GM10248 (cell line): ENCODE results near the gene TANC2.
"Not testable (repeated sequence)": the region's sequence is repeated elsewhere in the genome, so short reads cannot be mapped to it uniquely, and the experiment has no call there.

Experiments used
- CTCF ChIA-PET: fragments of 300-600 bp; sonication (Branson Sonifier 250); formaldehyde crosslinking; extraction: SDS; loops from one replicate; lab custom pipeline; 2021; ENCODE audit warnings: antibody characterized with exemption; lab: Yijun Ruan, JAX
- POLR2A ChIA-PET: fragments of 350-650 bp; sonication (Branson Sonifier 250); formaldehyde crosslinking; extraction: SDS; loops from one replicate; lab custom pipeline; 2020; ENCODE audit warnings: antibody characterized with exemption; lab: Yijun Ruan, JAX
- DNase-seq: peaks from one replicate; pipeline ENCODE4 v3.0.0; 2012; ENCODE audit errors: extremely low spot score
- TF ChIP-seq, protein P1 (sequence below): IDR thresholded peaks from 2 replicates; pipeline ENCODE4 v1.5.1; 2012; ENCODE audit warnings: mild to moderate bottlenecking, low read depth; ENCODE audit errors: extremely low read depth, missing control alignments, control extremely low read depth

The TANC2 gene

DNA sequence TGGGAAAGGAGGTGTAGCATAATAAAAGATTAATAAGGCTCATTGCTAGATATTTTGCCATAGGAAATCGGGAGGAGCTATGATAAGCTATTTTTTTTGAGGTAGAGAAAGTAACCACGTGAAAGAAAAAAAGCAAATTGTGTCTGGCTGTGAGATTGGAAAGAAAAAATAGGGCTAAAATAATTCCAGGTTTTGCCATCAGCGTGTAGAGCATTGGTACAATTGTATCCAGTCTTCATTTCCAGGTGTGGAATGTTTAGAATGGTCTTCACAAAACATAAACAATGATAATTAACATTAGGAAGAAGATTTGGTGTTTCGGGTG is 1.1 kb downstream of the TANC2 start:
- no peak for DNase-seq
- POLR2A ChIA-PET: no interaction called here
- TF ChIP-seq, protein P1, sequence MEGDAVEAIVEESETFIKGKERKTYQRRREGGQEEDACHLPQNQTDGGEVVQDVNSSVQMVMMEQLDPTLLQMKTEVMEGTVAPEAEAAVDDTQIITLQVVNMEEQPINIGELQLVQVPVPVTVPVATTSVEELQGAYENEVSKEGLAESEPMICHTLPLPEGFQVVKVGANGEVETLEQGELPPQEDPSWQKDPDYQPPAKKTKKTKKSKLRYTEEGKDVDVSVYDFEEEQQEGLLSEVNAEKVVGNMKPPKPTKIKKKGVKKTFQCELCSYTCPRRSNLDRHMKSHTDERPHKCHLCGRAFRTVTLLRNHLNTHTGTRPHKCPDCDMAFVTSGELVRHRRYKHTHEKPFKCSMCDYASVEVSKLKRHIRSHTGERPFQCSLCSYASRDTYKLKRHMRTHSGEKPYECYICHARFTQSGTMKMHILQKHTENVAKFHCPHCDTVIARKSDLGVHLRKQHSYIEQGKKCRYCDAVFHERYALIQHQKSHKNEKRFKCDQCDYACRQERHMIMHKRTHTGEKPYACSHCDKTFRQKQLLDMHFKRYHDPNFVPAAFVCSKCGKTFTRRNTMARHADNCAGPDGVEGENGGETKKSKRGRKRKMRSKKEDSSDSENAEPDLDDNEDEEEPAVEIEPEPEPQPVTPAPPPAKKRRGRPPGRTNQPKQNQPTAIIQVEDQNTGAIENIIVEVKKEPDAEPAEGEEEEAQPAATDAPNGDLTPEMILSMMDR: no peak
- CTCF ChIA-PET: no interaction called here

DNA sequence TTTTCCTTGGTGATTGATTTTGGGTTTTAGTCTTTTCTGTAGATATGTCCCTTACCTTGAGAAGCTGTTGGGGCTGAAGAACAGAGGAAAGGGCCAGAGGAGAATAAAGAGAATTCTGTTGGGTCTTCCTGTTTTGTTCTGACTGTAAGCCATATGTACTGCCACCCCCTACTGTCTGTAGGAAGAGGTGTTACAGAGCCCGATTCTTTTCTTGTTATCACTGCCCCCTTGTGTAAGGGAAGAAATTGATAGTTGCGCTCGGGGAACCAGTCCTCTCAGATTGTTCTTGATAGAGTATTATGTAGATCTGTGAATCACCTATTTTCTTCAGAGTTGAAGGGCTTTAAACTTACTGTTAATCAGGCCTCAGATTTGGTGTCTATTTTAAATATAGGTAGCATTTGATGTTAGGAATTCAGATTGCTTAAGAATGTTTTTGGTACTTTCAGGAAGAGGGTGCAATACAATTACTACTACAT is 2.4 kb downstream of the TANC2 start:
- TF ChIP-seq, protein P1: peak; percentile 75
- DNase-seq: peak; percentile 80
- CTCF ChIA-PET: interaction anchor here (1.0 kb wide), 1 partner anchor 19 kb away, joined by 3 read pairs; no protein-coding TSS in a partner anchor
- POLR2A ChIA-PET: no interaction called here

DNA sequence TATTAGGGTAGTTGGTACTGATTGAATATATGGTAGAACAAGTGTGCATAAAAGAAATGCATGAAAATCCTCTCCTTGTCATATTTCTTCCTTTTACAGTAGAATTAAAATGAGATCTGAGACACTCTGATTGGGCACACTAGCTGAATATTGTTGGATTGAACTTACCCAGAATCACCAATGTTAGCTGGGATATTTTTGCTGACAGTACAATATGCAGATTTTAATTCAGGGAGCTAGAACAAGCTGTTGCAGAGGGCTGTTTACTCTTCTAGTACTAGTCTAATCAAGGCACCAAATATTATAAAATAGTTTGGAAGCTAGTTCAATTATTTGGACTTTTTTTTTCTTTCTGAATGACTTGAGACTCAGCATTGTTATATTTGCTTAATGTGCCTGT is 4.6 kb downstream of the TANC2 start:
- ChIA-PET POLR2A (no interaction called here), CTCF (interaction anchor here (1.3 kb wide), 1 partner anchor 9 kb away, joined by 7 read pairs; no protein-coding TSS in a partner anchor)
- TF ChIP-seq, protein P1: no peak
- DNase-seq: no peak

DNA sequence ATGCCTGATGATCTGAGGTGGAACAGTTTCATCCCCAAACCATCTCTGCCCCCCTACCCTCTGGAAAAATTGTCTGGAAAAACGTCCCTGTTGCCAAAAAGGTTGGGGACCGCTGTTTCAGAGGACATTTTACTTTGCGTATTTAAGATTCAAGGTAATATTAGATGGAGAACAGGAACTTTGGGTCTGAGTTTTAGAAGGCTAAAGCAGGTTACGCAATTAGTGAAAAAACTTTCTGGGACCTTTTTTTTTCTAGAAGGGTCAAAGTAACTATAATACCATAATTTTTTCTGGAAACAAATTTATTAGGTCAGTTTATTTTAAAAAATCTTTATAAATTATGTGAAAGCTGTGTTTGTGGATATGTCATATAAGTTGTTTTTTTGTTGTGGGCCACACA is 5.8 kb downstream of the TANC2 start:
- TF ChIP-seq, protein P1: no peak
- ChIA-PET CTCF (interaction anchor here (1.4 kb wide), 1 partner anchor 11 kb away, joined by 3 read pairs; no protein-coding TSS in a partner anchor), POLR2A (no interaction called here)
- no peak for DNase-seq

DNA sequence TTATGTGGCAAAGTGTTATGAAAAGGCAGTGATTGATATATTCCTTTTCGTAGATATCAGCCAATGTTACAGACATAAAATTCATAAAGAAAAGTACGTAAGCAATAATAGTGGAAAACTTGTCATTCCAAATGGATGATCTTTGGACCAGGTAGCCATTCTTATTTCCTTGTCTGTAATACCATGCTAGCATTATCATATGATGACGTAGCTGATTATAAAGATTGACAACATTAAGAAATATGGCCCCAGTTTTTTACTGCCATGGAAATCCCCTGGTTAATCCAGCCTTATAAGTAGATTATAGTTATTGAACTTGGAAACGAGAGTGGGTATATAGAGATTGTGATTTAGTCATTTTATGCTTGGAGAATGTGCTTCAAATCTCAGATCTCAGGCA is 8.8 kb downstream of the TANC2 start:
- DNase-seq: no peak
- ChIA-PET CTCF (interaction anchor here (2.1 kb wide), 1 partner anchor 20 kb away, joined by 5 read pairs; no protein-coding TSS in a partner anchor), POLR2A (no interaction called here)
- TF ChIP-seq, protein P1: no peak

DNA sequence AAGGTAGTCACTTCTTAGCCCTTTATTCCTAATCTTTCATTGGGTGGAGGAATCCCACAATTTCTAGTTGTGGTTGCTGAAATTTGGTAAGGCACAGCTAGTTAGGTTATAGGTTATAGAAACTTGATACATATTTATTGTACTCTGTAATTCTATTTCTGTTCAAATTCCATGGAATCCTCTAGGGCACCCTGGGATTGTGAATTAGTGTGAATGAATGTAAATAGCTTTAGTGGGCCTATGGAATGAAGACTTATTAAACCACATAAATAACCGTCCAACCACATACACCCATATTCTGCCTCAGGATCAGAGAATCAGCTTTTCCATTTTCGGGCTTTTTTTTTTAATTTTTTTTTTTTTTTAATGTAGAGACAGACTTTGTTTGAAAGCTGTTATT is 9.2 kb downstream of the TANC2 start:
- no peak for DNase-seq
- CTCF ChIA-PET: interaction anchor here (2.1 kb wide), 1 partner anchor 20 kb away, joined by 5 read pairs; no protein-coding TSS in a partner anchor
- TF ChIP-seq, protein P1: no peak
- POLR2A ChIA-PET: no interaction called here

DNA sequence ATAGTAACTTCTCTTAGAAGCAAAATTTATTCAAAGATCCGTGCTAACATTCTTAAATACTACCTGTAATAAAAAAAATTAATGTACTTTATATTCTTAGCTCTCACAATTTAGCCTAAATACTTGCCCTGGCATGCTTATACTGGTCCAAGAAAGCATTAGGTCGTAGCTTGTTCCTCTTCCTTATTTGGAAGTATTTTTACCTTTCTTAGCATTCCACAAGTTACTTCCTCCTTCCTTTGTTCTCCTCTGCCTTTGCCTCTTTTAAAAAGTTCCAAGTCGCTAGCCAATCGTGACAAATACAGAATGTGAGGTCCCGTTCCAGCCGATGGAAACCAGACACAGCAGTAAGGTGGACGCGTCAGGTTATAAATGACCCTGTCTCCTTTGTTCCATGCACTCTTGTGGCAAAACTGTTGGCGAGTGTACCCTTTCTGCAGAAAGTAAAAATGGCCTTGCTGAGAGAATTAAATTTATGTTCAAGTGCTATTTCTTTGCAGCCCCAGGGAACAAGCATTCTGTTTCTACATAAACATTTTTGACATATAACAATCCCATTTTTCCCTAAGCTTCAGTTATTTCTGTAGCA is 10.7 kb downstream of the TANC2 start:
- POLR2A ChIA-PET, CTCF ChIA-PET, DNase-seq: not testable (repeated sequence)
